SK-N-SH (cell line): Measurements from ENCODE around the gene GRIK3. TPM values are rescaled to one million over a fixed set of nuclear protein-coding genes. Genes with fewer than 3 reads are reported as not detected.

Source experiments
- CTCF ChIA-PET: fragments of 300-600, 350-600 bp; formaldehyde crosslinking; extraction: SDS; loops from one replicate; lab custom pipeline; 2021; lab: Yijun Ruan, JAX
- POLR2A ChIA-PET: fragments of 350-600 bp; sonication (Branson Sonifier 250); formaldehyde crosslinking; extraction: SDS; loops from one replicate; lab custom pipeline; 2020; ENCODE audit warnings: antibody characterized with exemption, inconsistent platforms; lab: Yijun Ruan, JAX
- DNase-seq: peaks from one replicate; pipeline ENCODE4 v3.0.0; 2012
- H2AFZ ChIP-seq: fragments of 200-600 bp; sonication (generic); 2 replicates; pipeline ENCODE4 v1.8.1; 2016; ENCODE audit warnings: antibody characterized with exemption, mild to moderate bottlenecking, low read depth
- H3F3A ChIP-seq: fragments of 200-600 bp; sonication (generic); replicated peaks from 2 replicates; pipeline ENCODE3; 2016; ENCODE audit warnings: antibody characterized with exemption, mild to moderate bottlenecking; ENCODE audit not compliant: insufficient read depth
- H3K27ac ChIP-seq, 2 experiments: fragments of 200-500 bp in 1 of 2; fragments of 200-600 bp in 1 of 2; sonication (Bioruptor generic) in 1 of 2; sonication (generic), shearing (Covaris generic) in 1 of 2; 2 replicates each; pipeline versions ENCODE4 v1.5.1 to v1.6.1; 2014 to 2016; ENCODE audit warnings: low read depth in 2 of 2, inconsistent platforms in 1 of 2, low read length in 1 of 2, mild to moderate bottlenecking in 1 of 2, mixed read lengths in 1 of 2
- H3K27me3 ChIP-seq: fragments of 200-600 bp; sonication (generic), shearing (Covaris generic); 2 replicates; pipeline ENCODE4 v1.6.1; 2016; ENCODE audit warnings: mixed run types; ENCODE audit not compliant: insufficient read depth
- H3K36me3 ChIP-seq, 2 experiments: fragments of 200-500 bp in 1 of 2; fragments of 200-600 bp in 1 of 2; sonication (Bioruptor generic) in 1 of 2; sonication (generic) in 1 of 2; replicated peaks in 1 of 2; 2 replicates each; pipeline versions ENCODE3 to v1.5.1; 2014 to 2016; ENCODE audit warnings: low read length in 1 of 2, mild to moderate bottlenecking in 1 of 2; ENCODE audit not compliant: insufficient read depth in 2 of 2, control insufficient read depth in 1 of 2
- H3K4me1 ChIP-seq, 2 experiments: fragments of 200-500 bp in 1 of 2; fragments of 200-600 bp in 1 of 2; sonication (Bioruptor generic) in 1 of 2; sonication (generic), shearing (Covaris generic) in 1 of 2; 2 replicates each; pipeline versions ENCODE4 v1.5.1 to v1.6.1; 2014 to 2016; ENCODE audit warnings: low read depth in 1 of 2, low read length in 1 of 2, mixed run types in 1 of 2; ENCODE audit not compliant: insufficient read depth in 2 of 2, control insufficient read depth in 1 of 2
- H3K4me2 ChIP-seq: fragments of 200-600 bp; sonication (generic), shearing (Covaris generic); 2 replicates; pipeline ENCODE4 v1.6.1; 2017; ENCODE audit warnings: mixed run types
- H3K4me3 ChIP-seq, 2 experiments: fragments of 200-500 bp in 1 of 2; fragments of 200-600 bp in 1 of 2; sonication (Bioruptor generic) in 1 of 2; sonication (generic), shearing (Covaris generic) in 1 of 2; 2 replicates each; pipeline versions ENCODE4 v1.5.1 to v1.8.1; 2014 to 2016; ENCODE audit warnings: low read depth in 2 of 2, inconsistent platforms in 1 of 2, low read length in 1 of 2, mild to moderate bottlenecking in 1 of 2, mixed read lengths in 1 of 2, moderate library complexity in 1 of 2
- H3K79me2 ChIP-seq: fragments of 200-600 bp; sonication (generic); 2 replicates; pipeline ENCODE4 v1.8.1; 2017; ENCODE audit warnings: mild to moderate bottlenecking; ENCODE audit not compliant: insufficient read depth
- H3K9ac ChIP-seq: fragments of 200-600 bp; sonication (generic); 2 replicates; pipeline ENCODE4 v1.6.1; 2017; ENCODE audit warnings: mixed run types
- H3K9me2 ChIP-seq: fragments of 200-600 bp; sonication (generic); 2 replicates; pipeline ENCODE4 v1.6.1; 2017; ENCODE audit warnings: mixed run types
- H3K9me3 ChIP-seq: fragments of 200-600 bp; sonication (generic); 2 replicates; pipeline ENCODE4 v1.6.1; 2017; ENCODE audit warnings: mixed run types, mild to moderate bottlenecking, moderate library complexity
- H4K20me1 ChIP-seq: fragments of 200-600 bp; sonication (generic); 2 replicates; pipeline ENCODE4 v1.6.1; 2017; ENCODE audit warnings: mild to moderate bottlenecking, mixed run types; ENCODE audit not compliant: insufficient read depth
- EP300 ChIP-seq, 2 experiments: IDR thresholded peaks; 2 replicates each; pipeline versions ENCODE4 v1.4.0 to v1.6.1; 2012; ENCODE audit warnings: borderline replicate concordance in 1 of 2, low read depth in 1 of 2, low read length in 1 of 2
- EZH2phosphoT487 ChIP-seq: fragments of 200-600 bp; sonication (generic); IDR thresholded peaks from 2 replicates; pipeline ENCODE4 v1.6.1; 2017; ENCODE audit warnings: low read depth, mixed run types, mild to moderate bottlenecking, antibody characterized with exemption, moderate library complexity, borderline replicate concordance
- FOSL2 ChIP-seq: IDR thresholded peaks from 2 replicates; pipeline ENCODE4 v1.4.0; 2012; ENCODE audit warnings: low read depth, mild to moderate bottlenecking, moderate library complexity, borderline replicate concordance
- FOXJ3 ChIP-seq: sonication (generic); formaldehyde crosslinking; IDR thresholded peaks from 2 replicates; pipeline ENCODE4 v1.5.1; 2020; ENCODE audit warnings: mild to moderate bottlenecking, missing genetic modification reagents
- GATA2 ChIP-seq: sonication (generic); formaldehyde crosslinking; IDR thresholded peaks from 2 replicates; pipeline ENCODE4 v1.5.0; 2020; ENCODE audit warnings: mild to moderate bottlenecking, missing genetic modification reagents
- JUND ChIP-seq: IDR thresholded peaks from 2 replicates; pipeline ENCODE4 v1.4.0; 2012
- MXI1 ChIP-seq: IDR thresholded peaks from 2 replicates; pipeline ENCODE4 v1.6.1; 2012; ENCODE audit warnings: mild to moderate bottlenecking, low read depth, low read length, improper control_type of control experiment
- RCOR1 ChIP-seq: fragments of 150-350 bp; IDR thresholded peaks from 2 replicates; pipeline ENCODE4 v1.6.1; 2017; ENCODE audit warnings: antibody characterized with exemption, low read length
- SMC3 ChIP-seq: IDR thresholded peaks from 2 replicates; pipeline ENCODE4 v1.6.1; 2012; ENCODE audit warnings: low read depth, low read length, improper control_type of control experiment
- TCF12 ChIP-seq: IDR thresholded peaks from 2 replicates; pipeline ENCODE4 v1.4.0; 2012
- TEAD4 ChIP-seq: IDR thresholded peaks from 2 replicates; pipeline ENCODE4 v1.4.0; 2012; ENCODE audit warnings: mild to moderate bottlenecking, borderline replicate concordance; ENCODE audit not compliant: insufficient read depth
- WGBS: methylation state at CpG from one replicate; pipeline ENCODE4 v1.1.6; 2017; ENCODE audit warnings: low lambda C conversion rate; 5-methylcytosine and 5-hydroxymethylcytosine counted together
- polyA plus RNA-seq, 3 experiments: library from polyadenylated mRNA; depleted of rRNA; stranded (reverse); fragments of >200 nt; gene quantifications; 2 replicates each; pipeline ENCODE4 v1.2.3, GENCODE V29; 2012
- TF ChIP-seq, protein P1 (sequence below): fragments of 150-350 bp; IDR thresholded peaks from 2 replicates; pipeline ENCODE4 v1.6.1; 2016; ENCODE audit warnings: mild to moderate bottlenecking, low read depth, low read length
- TF ChIP-seq, protein P2 (sequence below): fragments of 200-600 bp; sonication (generic); IDR thresholded peaks from 2 replicates; pipeline ENCODE4 v1.6.1; 2017; ENCODE audit warnings: antibody characterized with exemption, mild to moderate bottlenecking, moderate library complexity

GRIK3 gene
- polyA plus RNA-seq, 1 of the 3 experiments (the other 2 are of a cell fraction): not detected

DNA sequence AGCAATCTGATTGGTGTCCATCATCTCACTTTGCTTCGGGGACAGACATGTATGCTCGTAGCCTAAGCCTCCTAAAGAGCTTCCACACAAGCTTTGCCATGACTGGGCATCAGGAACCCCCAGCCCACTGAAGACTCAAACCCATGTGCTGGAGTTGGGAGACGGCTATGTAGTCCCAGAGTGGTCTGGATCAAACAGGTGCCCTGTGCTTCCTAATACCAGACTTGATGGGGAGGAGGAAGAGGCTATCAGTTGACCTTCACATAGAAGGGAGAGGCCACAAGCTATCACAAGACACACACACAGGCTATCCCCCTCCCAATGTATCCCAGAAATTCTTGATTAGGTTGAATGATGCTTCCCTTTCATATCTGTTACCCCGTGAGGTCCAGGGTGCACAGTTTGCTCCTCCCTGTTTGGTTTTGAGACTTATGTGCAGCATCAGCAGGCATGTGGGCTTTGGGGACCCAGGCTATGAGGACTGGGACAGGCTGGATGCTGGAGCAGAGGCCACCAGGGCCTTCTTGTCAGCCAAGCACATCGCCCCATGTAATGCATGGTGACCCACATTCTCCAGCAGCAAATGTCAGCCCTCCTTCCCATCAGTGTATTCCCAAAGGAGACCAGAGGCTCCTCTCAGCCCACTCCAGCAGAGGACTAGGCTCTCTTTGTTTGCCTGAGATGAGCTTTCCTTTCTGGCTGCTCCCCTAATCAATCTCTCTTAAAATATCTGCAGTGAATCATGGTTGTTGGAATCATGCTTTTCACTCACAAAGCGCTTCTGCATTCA lies 159.8 kb downstream of the GRIK3 start:
- no peak overlapping the region for H3K27ac ChIP-seq
- no peak overlapping the region for H3K9ac ChIP-seq
- TF ChIP-seq EZH2phosphoT487: no peak
- no peak for TF ChIP-seq TCF12
- H3K4me2 ChIP-seq: no peak overlapping the region
- POLR2A ChIA-PET: no interaction called here
- WGBS: 16% methylated on average over 4 of the region's 6 CpGs
- H3K4me1 ChIP-seq: peaks cover 0 to 29% of the 10 kb centered on the region in 2 experiments; a peak in 1 of 4 replicates
- H3K36me3 ChIP-seq: no peaks in the 10 kb centered on the region
- H3K27me3 ChIP-seq: no peaks in the 10 kb centered on the region
- no peaks in the 10 kb centered on the region for H3K9me3 ChIP-seq
- CTCF ChIA-PET: interaction anchor here (1.0 to 5.2 kb wide), 2 partner anchors 10 to 170 kb away, joined by 3 to 20 read pairs; no protein-coding TSS in a partner anchor
- H4K20me1 ChIP-seq: no peaks in the 10 kb centered on the region
- no peak overlapping the region for H2AFZ ChIP-seq
- H3K79me2 ChIP-seq: no peaks in the 10 kb centered on the region
- H3K9me2 ChIP-seq: no peaks in the 10 kb centered on the region
- no peak overlapping the region for H3K4me3 ChIP-seq
- DNase-seq: no peak
- no peaks in the 10 kb centered on the region for H3F3A ChIP-seq

DNA sequence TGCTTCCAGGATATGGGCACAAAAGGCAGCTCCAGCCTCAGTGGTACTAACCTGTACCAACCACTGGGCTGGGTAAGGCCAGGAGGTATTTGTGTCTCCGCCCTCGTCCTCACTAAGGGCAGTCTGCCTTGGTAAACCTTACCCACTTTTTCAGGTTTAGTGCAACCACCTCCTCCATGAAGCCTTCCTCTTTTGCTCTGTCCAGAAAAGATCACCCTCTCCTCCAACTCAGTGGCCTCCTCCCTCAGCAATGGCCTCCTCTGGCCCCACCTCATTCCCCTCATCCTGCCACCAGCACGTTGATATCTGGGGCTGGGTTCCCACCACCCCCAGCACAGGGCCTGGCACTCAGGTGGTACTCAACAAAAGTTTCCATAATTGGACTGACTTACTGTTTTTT lies 161.5 kb downstream of the GRIK3 start:
- Histone ChIP-seq H3F3A (no peaks in the 10 kb centered on the region), H3K79me2 (no peaks in the 10 kb centered on the region), H3K4me2 (no peak overlapping the region), H3K27ac (no peak overlapping the region), H3K36me3 (no peaks in the 10 kb centered on the region), H3K4me1 (peaks cover 0 to 22% of the 10 kb centered on the region in 2 experiments; a peak in 1 of 4 replicates), H3K9ac (no peak overlapping the region), H3K4me3 (no peak overlapping the region), H3K9me3 (no peaks in the 10 kb centered on the region), H2AFZ (no peak overlapping the region), H4K20me1 (no peaks in the 10 kb centered on the region), H3K9me2 (no peaks in the 10 kb centered on the region), H3K27me3 (no peaks in the 10 kb centered on the region)
- POLR2A ChIA-PET: no interaction called here
- WGBS: 8% methylated on average over 3 of the region's 3 CpGs
- DNase-seq: no peak
- CTCF ChIA-PET: interaction anchor here (0.7 to 5.2 kb wide), 2 partner anchors 9 to 12 kb away, joined by 3 to 20 read pairs; no protein-coding TSS in a partner anchor
- TF ChIP-seq GATA2 (CRISPR knock-in tag) (no peak), RCOR1 (no peak), EP300 (IDR thresholded peaks at IDR 0.05; ENCODE audit: borderline replicate concordance in 1 of 2, low read depth in 1 of 2, low read length in 1 of 2) (no peak), JUND (no peak), FOXJ3 (CRISPR knock-in tag) (no peak), SMC3 (no peak), TEAD4 (no peak), MXI1 (no peak), FOSL2 (no peak)
- TF ChIP-seq, protein P1, sequence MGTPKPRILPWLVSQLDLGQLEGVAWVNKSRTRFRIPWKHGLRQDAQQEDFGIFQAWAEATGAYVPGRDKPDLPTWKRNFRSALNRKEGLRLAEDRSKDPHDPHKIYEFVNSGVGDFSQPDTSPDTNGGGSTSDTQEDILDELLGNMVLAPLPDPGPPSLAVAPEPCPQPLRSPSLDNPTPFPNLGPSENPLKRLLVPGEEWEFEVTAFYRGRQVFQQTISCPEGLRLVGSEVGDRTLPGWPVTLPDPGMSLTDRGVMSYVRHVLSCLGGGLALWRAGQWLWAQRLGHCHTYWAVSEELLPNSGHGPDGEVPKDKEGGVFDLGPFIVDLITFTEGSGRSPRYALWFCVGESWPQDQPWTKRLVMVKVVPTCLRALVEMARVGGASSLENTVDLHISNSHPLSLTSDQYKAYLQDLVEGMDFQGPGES: no peak
- TF ChIP-seq, protein P2, sequence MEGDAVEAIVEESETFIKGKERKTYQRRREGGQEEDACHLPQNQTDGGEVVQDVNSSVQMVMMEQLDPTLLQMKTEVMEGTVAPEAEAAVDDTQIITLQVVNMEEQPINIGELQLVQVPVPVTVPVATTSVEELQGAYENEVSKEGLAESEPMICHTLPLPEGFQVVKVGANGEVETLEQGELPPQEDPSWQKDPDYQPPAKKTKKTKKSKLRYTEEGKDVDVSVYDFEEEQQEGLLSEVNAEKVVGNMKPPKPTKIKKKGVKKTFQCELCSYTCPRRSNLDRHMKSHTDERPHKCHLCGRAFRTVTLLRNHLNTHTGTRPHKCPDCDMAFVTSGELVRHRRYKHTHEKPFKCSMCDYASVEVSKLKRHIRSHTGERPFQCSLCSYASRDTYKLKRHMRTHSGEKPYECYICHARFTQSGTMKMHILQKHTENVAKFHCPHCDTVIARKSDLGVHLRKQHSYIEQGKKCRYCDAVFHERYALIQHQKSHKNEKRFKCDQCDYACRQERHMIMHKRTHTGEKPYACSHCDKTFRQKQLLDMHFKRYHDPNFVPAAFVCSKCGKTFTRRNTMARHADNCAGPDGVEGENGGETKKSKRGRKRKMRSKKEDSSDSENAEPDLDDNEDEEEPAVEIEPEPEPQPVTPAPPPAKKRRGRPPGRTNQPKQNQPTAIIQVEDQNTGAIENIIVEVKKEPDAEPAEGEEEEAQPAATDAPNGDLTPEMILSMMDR: no peak
